ENCODE measurements around the gene UBR2. TPM values are rescaled to one million over a fixed set of nuclear protein-coding genes. Genes with fewer than 3 reads are reported as not detected.
"Not testable (repeated sequence)": the region's sequence is repeated elsewhere in the genome, so short reads cannot be mapped to it uniquely, and the experiment has no call there.

UBR2 gene
- total and polyA plus RNA-seq, 2 donors from 2014 or later, result 7.6 to 35.2 TPM

DNA sequence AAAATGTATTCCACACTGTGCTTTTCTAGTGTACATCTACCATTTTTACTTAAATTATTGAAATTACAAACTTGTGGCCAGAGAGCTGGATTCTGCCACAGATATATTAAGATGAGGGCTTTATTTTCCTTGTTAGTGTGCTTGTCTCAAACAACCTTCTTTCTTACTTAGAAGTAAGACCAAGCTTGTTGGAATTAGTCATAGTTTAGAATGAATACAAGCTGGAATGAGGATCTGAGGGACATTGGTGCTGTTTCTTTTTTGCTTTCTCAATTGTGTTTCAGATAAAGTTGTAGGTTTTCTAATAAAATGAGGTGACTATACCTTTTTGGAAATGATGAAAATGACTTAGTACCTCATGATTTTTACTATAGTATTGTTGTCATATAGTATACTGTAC, 40.3 kb downstream of the UBR2 start:
- no peak overlapping the region for H3K9ac ChIP-seq (ENCODE audit: low read length in 3 of 3)
- peaks cover 0 to 14% (median 3%) of the 10 kb centered on the region in 3 donors for H3K36me3 ChIP-seq (ENCODE audit: control insufficient read depth in 2 of 3, insufficient read depth in 3 of 3, low read length in 3 of 3)
- no peaks in the 10 kb centered on the region for H3K27me3 ChIP-seq (ENCODE audit: control insufficient read depth, insufficient read depth, low read length)
- no peaks in the 10 kb centered on the region for H3K4me1 ChIP-seq (ENCODE audit: control insufficient read depth in 2 of 3, insufficient read depth in 2 of 3, low read depth in 1 of 3, low read length in 3 of 3)
- no peak overlapping the region for H3K27ac ChIP-seq (ENCODE audit: low read depth in 2 of 2, low read length in 2 of 2)
- intact Hi-C loops (cut with DNase I), result no loop called here
- no peak for TF ChIP-seq CTCF (IDR thresholded peaks at IDR 0.05; ENCODE audit: borderline replicate concordance, extremely low read depth, insufficient read depth)
- no peaks in the 10 kb centered on the region for H3K9me3 ChIP-seq (ENCODE audit: control insufficient read depth in 2 of 3, insufficient read depth in 1 of 3, low read length in 3 of 3)
- no peak overlapping the region for H3K4me3 ChIP-seq (ENCODE audit: low read length in 3 of 3)
- FAIRE-seq (no peak), DNase-seq (no peak)

DNA sequence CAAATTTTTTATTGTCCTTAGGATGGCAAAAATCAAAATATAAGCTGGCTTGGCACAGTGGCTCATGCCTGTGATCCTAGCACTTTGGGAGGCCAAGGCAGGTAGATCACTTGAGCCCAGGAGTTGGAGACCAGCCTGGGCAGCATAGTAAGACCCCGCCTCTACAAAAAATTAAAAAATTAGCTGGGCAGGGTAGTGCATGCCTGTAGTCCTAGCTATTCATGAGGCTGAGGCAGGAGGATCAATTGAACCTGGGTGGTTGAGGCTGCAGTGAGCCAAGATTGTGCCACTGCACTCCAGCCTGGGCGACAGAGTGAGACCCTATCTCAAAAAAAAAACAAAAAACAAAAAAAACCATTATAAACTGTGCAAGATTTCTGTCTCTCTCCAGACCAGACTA, 40.9 kb downstream of the UBR2 start:
- FAIRE-seq; intact Hi-C loops (cut with DNase I): not testable (repeated sequence)

GRCh38 chr6:42610416-42610815, 46.6 kb downstream of the UBR2 start:
- DNase-seq (no peak), FAIRE-seq (no peak)
- Histone ChIP-seq H3K9me3 (ENCODE audit: control insufficient read depth in 2 of 3, insufficient read depth in 1 of 3, low read length in 3 of 3) (no peaks in the 10 kb centered on the region), H3K4me3 (ENCODE audit: low read length in 3 of 3) (no peak overlapping the region), H3K27me3 (ENCODE audit: control insufficient read depth, insufficient read depth, low read length) (no peaks in the 10 kb centered on the region), H3K27ac (ENCODE audit: low read depth in 2 of 2, low read length in 2 of 2) (no peak overlapping the region), H3K36me3 (ENCODE audit: control insufficient read depth in 2 of 3, insufficient read depth in 3 of 3, low read length in 3 of 3) (peaks cover 0 to 21% (median 4%) of the 10 kb centered on the region in 3 donors), H3K4me1 (ENCODE audit: control insufficient read depth in 2 of 3, insufficient read depth in 2 of 3, low read depth in 1 of 3, low read length in 3 of 3) (no peaks in the 10 kb centered on the region), H3K9ac (ENCODE audit: low read length in 3 of 3) (no peak overlapping the region)
- intact Hi-C loops (cut with DNase I), result no loop called here
- no peak for TF ChIP-seq CTCF (IDR thresholded peaks at IDR 0.05; ENCODE audit: borderline replicate concordance, extremely low read depth, insufficient read depth)

More for the DNA sequence above, 40.9 kb downstream of the UBR2 start:
- H3K9ac ChIP-seq (ENCODE audit: low read length in 3 of 3); H3K4me3 ChIP-seq (ENCODE audit: low read length in 3 of 3); H3K4me1 ChIP-seq (ENCODE audit: control insufficient read depth in 2 of 3, insufficient read depth in 2 of 3, low read depth in 1 of 3, low read length in 3 of 3); H3K27me3 ChIP-seq (ENCODE audit: control insufficient read depth, insufficient read depth, low read length); H3K9me3 ChIP-seq (ENCODE audit: control insufficient read depth in 2 of 3, insufficient read depth in 1 of 3, low read length in 3 of 3); DNase-seq; H3K27ac ChIP-seq (ENCODE audit: low read depth in 2 of 2, low read length in 2 of 2): not testable (repeated sequence)
- H3K36me3 ChIP-seq (ENCODE audit: control insufficient read depth in 2 of 3, insufficient read depth in 3 of 3, low read length in 3 of 3), result peaks cover 0 to 15% (median 4%) of the 10 kb centered on the region in 3 donors

DNA sequence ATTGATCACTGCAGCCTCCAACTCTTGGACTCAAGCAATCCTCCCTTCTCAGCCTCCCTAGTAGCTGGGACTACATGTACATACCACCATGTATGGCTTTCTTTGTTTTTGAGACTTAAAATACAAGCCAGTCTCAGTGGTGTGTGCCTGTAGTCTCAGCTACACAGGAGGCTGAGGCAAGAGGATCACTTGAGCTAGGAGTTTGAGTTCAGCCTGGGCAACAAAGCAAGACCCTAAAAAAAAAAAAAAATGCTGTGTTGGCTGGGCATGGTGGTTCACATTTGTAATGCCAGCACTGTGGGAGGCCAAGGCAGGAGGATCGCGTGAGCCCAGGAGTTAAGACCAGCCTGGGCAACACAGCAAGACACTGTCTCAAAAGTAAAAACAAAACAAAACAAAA, 51.7 kb downstream of the UBR2 start:
- no peaks in the 10 kb centered on the region for H3K27me3 ChIP-seq (ENCODE audit: control insufficient read depth, insufficient read depth, low read length)
- FAIRE-seq, result no peak
- no peak for TF ChIP-seq CTCF (IDR thresholded peaks at IDR 0.05; ENCODE audit: borderline replicate concordance, extremely low read depth, insufficient read depth)
- no peaks in the 10 kb centered on the region for H3K9me3 ChIP-seq (ENCODE audit: control insufficient read depth in 2 of 3, insufficient read depth in 1 of 3, low read length in 3 of 3)
- peaks cover 0 to 29% (median 9%) of the 10 kb centered on the region in 3 donors for H3K36me3 ChIP-seq (ENCODE audit: control insufficient read depth in 2 of 3, insufficient read depth in 3 of 3, low read length in 3 of 3)
- H3K27ac ChIP-seq (ENCODE audit: low read depth in 2 of 2, low read length in 2 of 2), result no peak overlapping the region
- no peak overlapping the region for H3K9ac ChIP-seq (ENCODE audit: low read length in 3 of 3)
- no peaks in the 10 kb centered on the region for H3K4me1 ChIP-seq (ENCODE audit: control insufficient read depth in 2 of 3, insufficient read depth in 2 of 3, low read depth in 1 of 3, low read length in 3 of 3)
- DNase-seq, result no peak
- H3K4me3 ChIP-seq (ENCODE audit: low read length in 3 of 3), result no peak overlapping the region
- intact Hi-C loops (cut with DNase I), result no loop called here

Data from kidney (tissue), 14 donors.